HG03378 (cell line): ENCODE results near the gene LEMD1.
"Not testable (repeated sequence)": the region's sequence is repeated elsewhere in the genome, so short reads cannot be mapped to it uniquely, and the experiment has no call there.

Experiments
- ATAC-seq: cut with Tn5 transposase; IDR thresholded peaks from one replicate; pipeline ENCODE4 v1.9.1; 2021; ENCODE audit warnings: mild to moderate bottlenecking, moderate library complexity; ENCODE audit not compliant: unreplicated experiment

LEMD1 gene

GRCh38 chr1:205382990-205383389 is 38.9 kb downstream of the LEMD1 start:
- not testable (repeated sequence) for ATAC-seq

GRCh38 chr1:205382561-205382960 is 39.3 kb downstream of the LEMD1 start:
- ATAC-seq: no peak

- no peak for ATAC-seq
These were observed 40.6 kb downstream of the LEMD1 start for GRCh38 chr1:205381305-205381704.

- ATAC-seq: no peak
These were observed 41.0 kb downstream of the LEMD1 start for GRCh38 chr1:205380882-205381281.

- no peak for ATAC-seq
These were observed 42.8 kb downstream of the LEMD1 start for GRCh38 chr1:205379056-205379455.

- ATAC-seq: no peak
These were observed 44.5 kb downstream of the LEMD1 start for GRCh38 chr1:205377355-205377754.

- ATAC-seq: no peak
These were observed 45.1 kb downstream of the LEMD1 start for GRCh38 chr1:205376739-205377138.

GRCh38 chr1:205375835-205376545 is 45.9 kb downstream of the LEMD1 start:
- no peak for ATAC-seq

GRCh38 chr1:205374210-205375078 is 47.4 kb downstream of the LEMD1 start:
- ATAC-seq: no peak

GRCh38 chr1:205373798-205374175 is 48.1 kb downstream of the LEMD1 start:
- no peak for ATAC-seq

- ATAC-seq: no peak
These were observed 48.6 kb downstream of the LEMD1 start for GRCh38 chr1:205373022-205373797.

- ATAC-seq: no peak
These were observed 49.8 kb downstream of the LEMD1 start for GRCh38 chr1:205371871-205372660.

GRCh38 chr1:205370780-205371179 is 51.1 kb downstream of the LEMD1 start:
- no peak for ATAC-seq

GRCh38 chr1:205369701-205370123 is 52.1 kb downstream of the LEMD1 start:
- no peak for ATAC-seq

GRCh38 chr1:205368478-205368877 is 53.4 kb downstream of the LEMD1 start:
- ATAC-seq: no peak

GRCh38 chr1:205365945-205366463 is 55.9 kb downstream of the LEMD1 start:
- no peak for ATAC-seq

GRCh38 chr1:205365086-205365485 is 56.8 kb downstream of the LEMD1 start:
- not testable (repeated sequence) for ATAC-seq

GRCh38 chr1:205360891-205361290 is 61.0 kb downstream of the LEMD1 start:
- ATAC-seq: no peak

- no peak for ATAC-seq
These were observed 61.9 kb downstream of the LEMD1 start for GRCh38 chr1:205359771-205360565.

- ATAC-seq: no peak
These were observed 63.3 kb downstream of the LEMD1 start for GRCh38 chr1:205358579-205358978.
